ENCODE measurements around the gene TBPL2.

DNA sequence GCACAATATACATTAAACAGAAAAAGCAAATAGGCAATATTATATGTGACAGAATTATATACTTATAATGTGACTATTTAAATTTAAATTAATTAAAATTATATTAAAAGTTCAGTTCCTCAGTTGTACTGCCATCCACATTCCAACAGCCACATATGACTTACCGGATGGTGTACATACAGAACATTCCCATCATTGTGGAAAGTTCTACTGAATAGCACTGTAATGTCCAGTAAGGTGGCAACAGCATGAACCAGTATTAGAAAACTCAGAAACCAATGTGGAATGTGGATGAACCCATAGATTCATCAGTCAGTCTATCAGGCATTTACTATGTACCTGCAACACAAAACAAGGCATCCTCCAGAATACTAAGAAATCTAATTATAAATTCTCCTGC, 41.2 kb downstream of the TBPL2 start:
- TF ChIP-seq, protein P1, sequence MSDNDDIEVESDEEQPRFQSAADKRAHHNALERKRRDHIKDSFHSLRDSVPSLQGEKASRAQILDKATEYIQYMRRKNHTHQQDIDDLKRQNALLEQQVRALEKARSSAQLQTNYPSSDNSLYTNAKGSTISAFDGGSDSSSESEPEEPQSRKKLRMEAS (IDR thresholded peaks at IDR 0.05; ENCODE audit: insufficient read depth, insufficient read length): no peak
- TF ChIP-seq, protein P2, sequence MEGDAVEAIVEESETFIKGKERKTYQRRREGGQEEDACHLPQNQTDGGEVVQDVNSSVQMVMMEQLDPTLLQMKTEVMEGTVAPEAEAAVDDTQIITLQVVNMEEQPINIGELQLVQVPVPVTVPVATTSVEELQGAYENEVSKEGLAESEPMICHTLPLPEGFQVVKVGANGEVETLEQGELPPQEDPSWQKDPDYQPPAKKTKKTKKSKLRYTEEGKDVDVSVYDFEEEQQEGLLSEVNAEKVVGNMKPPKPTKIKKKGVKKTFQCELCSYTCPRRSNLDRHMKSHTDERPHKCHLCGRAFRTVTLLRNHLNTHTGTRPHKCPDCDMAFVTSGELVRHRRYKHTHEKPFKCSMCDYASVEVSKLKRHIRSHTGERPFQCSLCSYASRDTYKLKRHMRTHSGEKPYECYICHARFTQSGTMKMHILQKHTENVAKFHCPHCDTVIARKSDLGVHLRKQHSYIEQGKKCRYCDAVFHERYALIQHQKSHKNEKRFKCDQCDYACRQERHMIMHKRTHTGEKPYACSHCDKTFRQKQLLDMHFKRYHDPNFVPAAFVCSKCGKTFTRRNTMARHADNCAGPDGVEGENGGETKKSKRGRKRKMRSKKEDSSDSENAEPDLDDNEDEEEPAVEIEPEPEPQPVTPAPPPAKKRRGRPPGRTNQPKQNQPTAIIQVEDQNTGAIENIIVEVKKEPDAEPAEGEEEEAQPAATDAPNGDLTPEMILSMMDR (IDR thresholded peaks at IDR 0.05; ENCODE audit: extremely low read depth in 1 of 2, insufficient read depth in 1 of 2, low read depth in 1 of 2, low read length in 2 of 2): no peak
- no peak for TF ChIP-seq POLR2AphosphoS5 (IDR thresholded peaks at IDR 0.05; ENCODE audit: insufficient read depth, low read depth, low read length)

Data from endothelial cell of umbilical vein (primary cell).